Lung microvascular endothelial cell (primary cell): ENCODE results near the gene BUB1B. TPM values are rescaled to one million over a fixed set of nuclear protein-coding genes. Genes with fewer than 3 reads are reported as not detected.

Experiments used
- total RNA-seq: library from RNA; depleted of rRNA; stranded (reverse); fragments of >200 nt; gene quantifications from 2 replicates; pipeline ENCODE4 v1.2.1, GENCODE V29; 2014

The BUB1B gene
- total RNA-seq, 1 donor from 2014 or later, result 3.0 TPM

Other genes with a start within 250 kb of the BUB1B start
- 2.4 and 14.4 TPM in 2 replicates for gene GPR176, start 240.8 kb upstream of the BUB1B start, total RNA-seq
- 22.0 and 25.8 TPM in 2 replicates for gene EIF2AK4, start 227.0 kb upstream of the BUB1B start, total RNA-seq
- gene SRP14, start 121.9 kb upstream of the BUB1B start, total RNA-seq, result 158 and 164 TPM in 2 replicates
- 2.0 and 3.7 TPM in 2 replicates for gene BMF, start 52.2 kb upstream of the BUB1B start, total RNA-seq
- not detected in 2 replicates for gene PAK6, start 78.0 kb downstream of the BUB1B start, total RNA-seq
- not detected in 2 replicates for gene ANKRD63, start 122.0 kb downstream of the BUB1B start, total RNA-seq
- gene PLCB2, start 146.9 kb downstream of the BUB1B start, total RNA-seq, result under 0.01 and 0.44 TPM in 2 replicates
- gene INAFM2, start 162.6 kb downstream of the BUB1B start, total RNA-seq, result 11.3 and 14.1 TPM in 2 replicates
- gene CCDC9B, start 179.9 kb downstream of the BUB1B start, total RNA-seq, result 8.9 and 11.1 TPM in 2 replicates
- gene PHGR1, start 190.0 kb downstream of the BUB1B start, total RNA-seq, result not detected in 2 replicates
- gene DISP2, start 197.2 kb downstream of the BUB1B start, total RNA-seq, result under 0.01 TPM in 2 replicates
- 10.9 and 21.1 TPM in 2 replicates for gene KNSTRN, start 221.7 kb downstream of the BUB1B start, total RNA-seq
- 31.4 and 32.3 TPM in 2 replicates for gene IVD, start 244.7 kb downstream of the BUB1B start, total RNA-seq